K562 (cell line): Measurements from ENCODE around the gene UNC45B. TPM values are rescaled to one million over a fixed set of nuclear protein-coding genes. Genes with fewer than 3 reads are reported as not detected.

ENCODE experiments used
- ATAC-seq: fragments of 200-7000 bp; cut with Tn5 transposase; 3 replicates; pipeline ENCODE4 v1.9.1; 2020; ENCODE audit warnings: moderate library complexity
- BruUV-seq: library from RNA; stranded (reverse); fragments of 400-500 nt; replicated peaks from 2 replicates; lab custom pipeline; 2021; lab: Mats Ljungman, UMichigan
- CTCF ChIA-PET: fragments of 300-600 bp; formaldehyde crosslinking; extraction: SDS; loops from one replicate; lab custom pipeline; 2021; ENCODE audit warnings: low intra/inter-chr PET ratio; lab: Yijun Ruan, JAX
- POLR2A ChIA-PET: fragments of 300-600, 350-650 bp; sonication (Branson Sonifier 250); formaldehyde crosslinking; extraction: SDS; loops from one replicate; lab custom pipeline; 2021; ENCODE audit warnings: antibody characterized with exemption, inconsistent platforms; lab: Yijun Ruan, JAX
- DNase-seq, 4 experiments: peaks; one replicate each; pipeline versions ENCODE4 v3.0.0 to v3.0.0-alpha.2; 2011 to 2018; ENCODE audit warnings: low spot score in 3 of 4, mixed read lengths in 3 of 4; ENCODE audit errors: extremely low read depth in 1 of 4
- FAIRE-seq: peaks from 2 replicates; lab custom pipeline; 2011; peaks lifted over from hg19 to GRCh38; lab: Jason Lieb, UNC
- H2AFZ ChIP-seq: 2 replicates; pipeline ENCODE4 v1.6.0; 2011; ENCODE audit warnings: low read depth, low read length, control low read depth, inconsistent platforms
- H3K27ac ChIP-seq: fragments of 200-600 bp; 3 replicates; pipeline ENCODE4 v1.8.0; 2011; ENCODE audit warnings: low read depth, mild to moderate bottlenecking, control low read depth, inconsistent platforms, low read length, moderate library complexity, mixed read lengths; ENCODE audit errors: extremely low read depth
- H3K27me3 ChIP-seq, 2 experiments: fragments of 300-600 bp in 1 of 2; 2 replicates in 1 of 2; 3 replicates in 1 of 2; pipeline versions ENCODE4 v1.6.0 to v1.8.0; 2011; ENCODE audit warnings: inconsistent platforms in 2 of 2, low read length in 2 of 2, mild to moderate bottlenecking in 1 of 2, mixed read lengths in 1 of 2, moderate library complexity in 1 of 2; ENCODE audit not compliant: control insufficient read depth in 2 of 2, insufficient read depth in 2 of 2
- H3K36me3 ChIP-seq: fragments of 300-600 bp; 3 replicates; pipeline ENCODE4 v1.8.0; 2011; ENCODE audit warnings: mild to moderate bottlenecking, low read length, inconsistent platforms; ENCODE audit not compliant: control insufficient read depth, insufficient read depth
- H3K4me1 ChIP-seq, 2 experiments: fragments of 200-600 bp in 1 of 2; replicated peaks in 1 of 2; 2 replicates in 1 of 2; 3 replicates in 1 of 2; pipeline versions ENCODE4 v1.5.1 to v1.8.0; 2011; ENCODE audit warnings: inconsistent platforms in 2 of 2, low read length in 2 of 2, mild to moderate bottlenecking in 1 of 2, mixed read lengths in 1 of 2, moderate library complexity in 1 of 2; ENCODE audit not compliant: control insufficient read depth in 2 of 2, insufficient read depth in 2 of 2
- H3K4me2 ChIP-seq: 2 replicates; pipeline ENCODE4 v1.6.1; 2011; ENCODE audit warnings: low read length, control low read depth, inconsistent platforms, mixed read lengths; ENCODE audit not compliant: insufficient read depth
- H3K4me3 ChIP-seq: fragments of 200-600 bp; sonication (generic), shearing (Covaris generic); 2 replicates; pipeline ENCODE4 v1.5.1; 2016; ENCODE audit warnings: control low read depth, inconsistent platforms
- H3K79me2 ChIP-seq: fragments of 200-600 bp; 3 replicates; pipeline ENCODE4 v1.8.0; 2011; ENCODE audit warnings: low read length, inconsistent platforms; ENCODE audit not compliant: control insufficient read depth, insufficient read depth
- H3K9ac ChIP-seq, 2 experiments: 2 replicates each; pipeline versions ENCODE4 v1.6.0 to v1.6.1; 2011; ENCODE audit warnings: low read depth in 2 of 2, low read length in 2 of 2, control low read depth in 1 of 2, inconsistent platforms in 1 of 2, mild to moderate bottlenecking in 1 of 2, mixed read lengths in 1 of 2; ENCODE audit not compliant: insufficient read depth in 1 of 2
- H3K9me1 ChIP-seq: one replicate; pipeline ENCODE4 v1.6.0; 2011; ENCODE audit warnings: inconsistent platforms, mild to moderate bottlenecking, low read length, moderate library complexity; ENCODE audit not compliant: control insufficient read depth, insufficient read depth
- H3K9me3 ChIP-seq: replicated peaks from 2 replicates; pipeline ENCODE4 v1.5.1; 2011; ENCODE audit warnings: low read depth, low read length, inconsistent platforms; ENCODE audit not compliant: control insufficient read depth, insufficient read depth
- H4K20me1 ChIP-seq: replicated peaks from 2 replicates; pipeline ENCODE4 v1.6.1; 2011; ENCODE audit warnings: low read length, inconsistent platforms, mixed read lengths; ENCODE audit not compliant: control insufficient read depth, insufficient read depth
- CC2D1A ChIP-seq: fragments of 450-650 bp; IDR thresholded peaks from 2 replicates; pipeline ENCODE4 v1.6.1; 2017; ENCODE audit warnings: mild to moderate bottlenecking
- GTF2F1 ChIP-seq: IDR thresholded peaks from 2 replicates; pipeline ENCODE4 v1.6.1; 2011; ENCODE audit warnings: low read depth, low read length, improper control_type of control experiment
- HDAC2 ChIP-seq: fragments of 450-650 bp; IDR thresholded peaks from 2 replicates; pipeline ENCODE4 v1.6.1; 2016; ENCODE audit warnings: mild to moderate bottlenecking
- MXI1 ChIP-seq: IDR thresholded peaks from 2 replicates; pipeline ENCODE4 v1.6.1; 2011; ENCODE audit warnings: low read depth, mild to moderate bottlenecking, improper control_type of control experiment, low read length
- NFATC3 ChIP-seq: fragments of 450-650 bp; IDR thresholded peaks from 2 replicates; pipeline ENCODE4 v1.6.1; 2017; ENCODE audit warnings: mild to moderate bottlenecking
- POLR2A ChIP-seq: fragments of 450-650 bp; conservative IDR thresholded peaks from 2 replicates; pipeline ENCODE4 v1.6.1; 2016
- POU5F1 ChIP-seq: fragments of 150-350 bp; IDR thresholded peaks from 2 replicates; pipeline ENCODE4 v1.6.1; 2014; ENCODE audit warnings: borderline replicate concordance, low read length, low read depth, mild to moderate bottlenecking; ENCODE audit not compliant: partially characterized antibody
- SMARCA5 ChIP-seq: fragments of 450-650 bp; IDR thresholded peaks from 2 replicates; pipeline ENCODE4 v1.6.1; 2016
- SP1 ChIP-seq: sonication (generic); formaldehyde crosslinking; IDR thresholded peaks from 2 replicates; pipeline ENCODE4 v1.8.1; 2022; ENCODE audit warnings: mild to moderate bottlenecking, missing genetic modification reagents
- SRSF3 ChIP-seq: fragments of 200-400 bp; formaldehyde crosslinking; IDR thresholded peaks from 2 replicates; pipeline ENCODE4 v1.6.1; 2016; ENCODE audit warnings: mild to moderate bottlenecking, low read length, moderate library complexity; ENCODE audit not compliant: insufficient read depth
- TFAM ChIP-seq: fragments of 250-450 bp; sonication (Bioruptor Pico); conservative IDR thresholded peaks from 2 replicates; pipeline ENCODE4 v1.5.0; 2021; ENCODE audit warnings: mild to moderate bottlenecking, moderate library complexity
- ZBTB26 ChIP-seq: fragments of 450-650 bp; formaldehyde crosslinking; IDR thresholded peaks from 2 replicates; pipeline ENCODE4 v1.4.0; 2022; ENCODE audit warnings: missing genetic modification characterization
- ZFPM2 ChIP-seq: fragments of 250-450 bp; sonication (Bioruptor Pico); IDR thresholded peaks from 2 replicates; pipeline ENCODE4 v1.5.1; 2022; ENCODE audit warnings: mild to moderate bottlenecking
- ZNF518B ChIP-seq: fragments of 250-450 bp; sonication (Bioruptor Pico); IDR thresholded peaks from 2 replicates; pipeline ENCODE4 v1.5.0; 2021; ENCODE audit warnings: mild to moderate bottlenecking, moderate library complexity
- WGBS: fragments of 100-300 bp; shearing (Covaris generic); methylation state at CpG from one replicate; pipeline ENCODE4 v1.1.6; 2016; ENCODE audit warnings: low coverage, mixed read lengths; ENCODE audit not compliant: insufficient coverage; ENCODE audit errors: missing lambda C conversion rate; 5-methylcytosine and 5-hydroxymethylcytosine counted together
- in situ Hi-C: fragments of 300-500 bp; cut with MboI; formaldehyde crosslinking; loops from 4 replicates; pipeline ENCODE4 v1.15.0; 2018; ENCODE audit warnings: inconsistent platforms, mixed read lengths
- intact Hi-C: fragments of 100-400 bp; cut with micrococcal nuclease; formaldehyde crosslinking; loops from 2 replicates; pipeline ENCODE4 v1.14.2; 2022
- polyA plus RNA-seq, 8 experiments: library from polyadenylated mRNA; depleted of rRNA in 4 of 8; stranded (reverse) in 5 of 8; unstranded in 3 of 8; fragments of >200 nt; fragmentation: Nextera tagmentation in 2 of 8; fragmentation: Illumina TruSeq in 1 of 8; extraction: Ambion mirVana in 2 of 8; extraction: Trizol in 1 of 8; gene quantifications; 2 replicates each; pipeline versions ENCODE4 v1.2.1 to v1.2.3, GENCODE V29; 2011 to 2014; ENCODE audit warnings: inconsistent platforms in 1 of 8, missing spikeins in 1 of 8
- total RNA-seq, 7 experiments: library from RNA; depleted of rRNA in 6 of 7; stranded (reverse); fragments of >200 nt in 6 of 7; fragmentation: Illumina TruSeq in 2 of 7; extraction: Trizol in 2 of 7; gene quantifications; 2 replicates each; pipeline versions ENCODE4 v1.2.1 to v1.2.3, GENCODE V29; 2011 to 2021; ENCODE audit warnings: low replicate concordance in 1 of 7
- TF ChIP-seq, protein P1 (sequence below): sonication (generic); formaldehyde crosslinking; IDR thresholded peaks from 2 replicates; pipeline ENCODE4 v1.8.0; 2022; ENCODE audit warnings: mild to moderate bottlenecking, low read depth, missing genetic modification reagents
- TF ChIP-seq, protein P2 (sequence below): sonication (generic); formaldehyde crosslinking; IDR thresholded peaks from 2 replicates; pipeline ENCODE4 v1.8.1; 2023; ENCODE audit warnings: mild to moderate bottlenecking, missing genetic modification reagents

The UNC45B gene
- total and polyA plus RNA-seq, 9 of the 15 experiments (the other 6 are each of a cell fraction or from before 2014, with no cell fraction given) = not detected

DNA sequence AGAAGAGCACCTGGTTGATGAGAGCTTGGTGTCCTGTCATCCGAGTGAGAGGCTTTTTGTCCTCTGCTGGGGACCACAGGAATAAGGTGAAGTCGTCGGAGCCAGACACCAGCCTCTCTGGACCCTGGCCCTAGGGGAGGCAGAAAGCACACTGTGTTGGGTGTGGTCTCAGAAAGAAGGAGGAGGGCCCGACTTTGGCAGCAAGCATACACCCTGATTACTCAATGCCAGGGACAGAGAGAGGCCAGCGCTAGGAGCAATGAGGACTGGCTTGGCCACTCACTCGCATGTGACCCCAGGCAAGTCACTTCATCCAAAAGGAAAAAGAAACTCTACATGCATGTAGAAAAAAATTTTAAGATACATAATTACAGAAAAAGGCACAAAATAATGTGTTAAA lies 12.3 kb upstream of the UNC45B start:
- H3K4me1 ChIP-seq = peaks cover 0 to 4% of the 10 kb centered on the region in 2 experiments; a peak in 2 of 5 replicates
- no TSS peak for BruUV-seq
- DNase-seq (no peak), FAIRE-seq (no peak)
- in situ Hi-C loops = no loop called here
- ChIA-PET CTCF (no interaction called here), POLR2A (no interaction called here)
- no peaks in the 10 kb centered on the region for H3K27me3 ChIP-seq
- no peak overlapping the region for H3K27ac ChIP-seq
- intact Hi-C loops = no loop called here
- no peak overlapping the region for H2AFZ ChIP-seq
- H3K9me3 ChIP-seq = no peaks in the 10 kb centered on the region
- H4K20me1 ChIP-seq = peaks cover 19% of the 10 kb centered on the region
- WGBS = 98% methylated on average over 5 of the region's 6 CpGs
- H3K79me2 ChIP-seq = peaks cover 13% of the 10 kb centered on the region
- TF ChIP-seq SRSF3 (no peak), HDAC2 (no peak), POLR2A (no peak), SP1 (CRISPR knock-in tag) (no peak), ZFPM2 (CRISPR knock-in tag) (no peak), ZNF518B (CRISPR knock-in tag) (no peak), NFATC3 (no peak), CC2D1A (no peak), SMARCA5 (no peak), ZBTB26 (CRISPR knock-in tag) (no peak), TFAM (CRISPR knock-in tag) (no peak), POU5F1 (no peak), MXI1 (no peak), GTF2F1 (no peak)
- TF ChIP-seq, protein P1, sequence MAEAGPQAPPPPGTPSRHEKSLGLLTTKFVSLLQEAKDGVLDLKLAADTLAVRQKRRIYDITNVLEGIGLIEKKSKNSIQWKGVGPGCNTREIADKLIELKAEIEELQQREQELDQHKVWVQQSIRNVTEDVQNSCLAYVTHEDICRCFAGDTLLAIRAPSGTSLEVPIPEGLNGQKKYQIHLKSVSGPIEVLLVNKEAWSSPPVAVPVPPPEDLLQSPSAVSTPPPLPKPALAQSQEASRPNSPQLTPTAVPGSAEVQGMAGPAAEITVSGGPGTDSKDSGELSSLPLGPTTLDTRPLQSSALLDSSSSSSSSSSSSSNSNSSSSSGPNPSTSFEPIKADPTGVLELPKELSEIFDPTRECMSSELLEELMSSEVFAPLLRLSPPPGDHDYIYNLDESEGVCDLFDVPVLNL (CRISPR knock-in tag) = no peak
- TF ChIP-seq, protein P2, sequence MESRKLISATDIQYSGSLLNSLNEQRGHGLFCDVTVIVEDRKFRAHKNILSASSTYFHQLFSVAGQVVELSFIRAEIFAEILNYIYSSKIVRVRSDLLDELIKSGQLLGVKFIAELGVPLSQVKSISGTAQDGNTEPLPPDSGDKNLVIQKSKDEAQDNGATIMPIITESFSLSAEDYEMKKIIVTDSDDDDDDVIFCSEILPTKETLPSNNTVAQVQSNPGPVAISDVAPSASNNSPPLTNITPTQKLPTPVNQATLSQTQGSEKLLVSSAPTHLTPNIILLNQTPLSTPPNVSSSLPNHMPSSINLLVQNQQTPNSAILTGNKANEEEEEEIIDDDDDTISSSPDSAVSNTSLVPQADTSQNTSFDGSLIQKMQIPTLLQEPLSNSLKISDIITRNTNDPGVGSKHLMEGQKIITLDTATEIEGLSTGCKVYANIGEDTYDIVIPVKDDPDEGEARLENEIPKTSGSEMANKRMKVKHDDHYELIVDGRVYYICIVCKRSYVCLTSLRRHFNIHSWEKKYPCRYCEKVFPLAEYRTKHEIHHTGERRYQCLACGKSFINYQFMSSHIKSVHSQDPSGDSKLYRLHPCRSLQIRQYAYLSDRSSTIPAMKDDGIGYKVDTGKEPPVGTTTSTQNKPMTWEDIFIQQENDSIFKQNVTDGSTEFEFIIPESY (CRISPR knock-in tag) = no peak
- TF ChIP-seq, all 486 proteins: peak for 0
- Histone ChIP-seq H3K9me1 (peaks cover 4% of the 10 kb centered on the region), H3K9ac (no peak overlapping the region), H3K4me2 (no peak overlapping the region), H3K4me3 (no peak overlapping the region), H3K36me3 (peaks cover 100% of the 10 kb centered on the region)
- no peak for ATAC-seq
